ENCODE measurements around the gene EFHD1.
"Not testable (repeated sequence)": the region's sequence is repeated elsewhere in the genome, so short reads cannot be mapped to it uniquely, and the experiment has no call there.

The EFHD1 gene

GRCh38 chr2:232621186-232621585 lies 12.2 kb upstream of the EFHD1 start:
- no peak for DNase-seq (ENCODE audit: low read depth)

- DNase-seq (ENCODE audit: low read depth): no peak
These were observed 10.8 kb upstream of the EFHD1 start for GRCh38 chr2:232622563-232622962.

GRCh38 chr2:232623768-232624765 lies 9.3 kb upstream of the EFHD1 start:
- no peak for DNase-seq (ENCODE audit: low read depth)

- no peak for DNase-seq (ENCODE audit: low read depth)
These were observed 6.8 kb upstream of the EFHD1 start for GRCh38 chr2:232626584-232626983.

GRCh38 chr2:232628466-232629128 lies 4.8 kb upstream of the EFHD1 start:
- no peak for DNase-seq (ENCODE audit: low read depth)

- no peak for DNase-seq (ENCODE audit: low read depth)
These were observed 4.3 kb upstream of the EFHD1 start for GRCh38 chr2:232629129-232629475.

GRCh38 chr2:232632229-232632903 lies 1.0 kb upstream of the EFHD1 start:
- no peak for DNase-seq (ENCODE audit: low read depth)

- DNase-seq (ENCODE audit: low read depth): no peak
These were observed 446 bp upstream of the EFHD1 start for GRCh38 chr2:232632904-232633412.

- no peak for DNase-seq (ENCODE audit: low read depth)
These were observed 1.1 kb downstream of the EFHD1 start for GRCh38 chr2:232634206-232635150.

- DNase-seq (ENCODE audit: low read depth): not testable (repeated sequence)
These were observed 2.0 kb downstream of the EFHD1 start for GRCh38 chr2:232635376-232635775.

- DNase-seq (ENCODE audit: low read depth): no peak
These were observed 2.4 kb downstream of the EFHD1 start for GRCh38 chr2:232635820-232636219.

- no peak for DNase-seq (ENCODE audit: low read depth)
These were observed 3.5 kb downstream of the EFHD1 start for GRCh38 chr2:232636788-232637420.

GRCh38 chr2:232637866-232638583 lies 4.6 kb downstream of the EFHD1 start:
- DNase-seq (ENCODE audit: low read depth): no peak

GRCh38 chr2:232641153-232641848 lies 7.9 kb downstream of the EFHD1 start:
- DNase-seq (ENCODE audit: low read depth): no peak

GRCh38 chr2:232643147-232643425 lies 9.7 kb downstream of the EFHD1 start:
- DNase-seq (ENCODE audit: low read depth): no peak

GRCh38 chr2:232643813-232644347 lies 10.5 kb downstream of the EFHD1 start:
- DNase-seq (ENCODE audit: low read depth): no peak

- DNase-seq (ENCODE audit: low read depth): no peak
These were observed 11.7 kb downstream of the EFHD1 start for GRCh38 chr2:232645061-232645460.

GRCh38 chr2:232646726-232647125 lies 13.3 kb downstream of the EFHD1 start:
- no peak for DNase-seq (ENCODE audit: low read depth)

- no peak for DNase-seq (ENCODE audit: low read depth)
These were observed 13.9 kb downstream of the EFHD1 start for GRCh38 chr2:232647261-232647660.

GRCh38 chr2:232649033-232649432 lies 15.6 kb downstream of the EFHD1 start:
- DNase-seq (ENCODE audit: low read depth): no peak

All from fibroblast of the conjunctiva (primary cell).